Neural crest cell (in vitro differentiated cells): Measurements from ENCODE around the gene DNM3. TPM values are rescaled to one million over a fixed set of nuclear protein-coding genes. Genes with fewer than 3 reads are reported as not detected.

Experiments
- DNase-seq: peaks from one replicate; pipeline ENCODE4 v3.0.0; 2021; ENCODE audit warnings: low read depth, mixed read lengths, low spot score
- H3K27ac Mint-ChIP-seq: one replicate; pipeline ENCODE4 v1.8.0; 2021; ENCODE audit warnings: mild to moderate bottlenecking, mixed read lengths; ENCODE audit not compliant: unreplicated experiment
- H3K27me3 Mint-ChIP-seq: 2 replicates; pipeline ENCODE4 v1.8.0; 2021; ENCODE audit warnings: low read depth, mild to moderate bottlenecking, mixed read lengths
- H3K36me3 Mint-ChIP-seq: 2 replicates; pipeline ENCODE4 v1.8.0; 2021; ENCODE audit warnings: low read depth, mild to moderate bottlenecking, mixed read lengths
- H3K4me1 Mint-ChIP-seq: 2 replicates; pipeline ENCODE4 v1.8.0; 2021; ENCODE audit warnings: mixed read lengths
- H3K4me3 Mint-ChIP-seq: one replicate; pipeline ENCODE4 v1.8.0; 2021; ENCODE audit warnings: mild to moderate bottlenecking, mixed read lengths
- H3K9me3 Mint-ChIP-seq: 2 replicates; pipeline ENCODE4 v1.8.0; 2021; ENCODE audit warnings: mixed read lengths
- total RNA-seq: library from RNA; stranded (reverse); gene quantifications from 2 replicates; pipeline ENCODE4 v1.2.1, GENCODE V29; 2021
- TF ChIP-seq, protein P1 (sequence below): fragments of 200-600 bp; sonication (generic); conservative IDR thresholded peaks from 2 replicates; pipeline ENCODE4 v1.5.0; 2021; ENCODE audit warnings: antibody characterized with exemption, mild to moderate bottlenecking

The DNM3 gene
- total RNA-seq, 1 donor from 2014 or later = 3.5 TPM

DNA sequence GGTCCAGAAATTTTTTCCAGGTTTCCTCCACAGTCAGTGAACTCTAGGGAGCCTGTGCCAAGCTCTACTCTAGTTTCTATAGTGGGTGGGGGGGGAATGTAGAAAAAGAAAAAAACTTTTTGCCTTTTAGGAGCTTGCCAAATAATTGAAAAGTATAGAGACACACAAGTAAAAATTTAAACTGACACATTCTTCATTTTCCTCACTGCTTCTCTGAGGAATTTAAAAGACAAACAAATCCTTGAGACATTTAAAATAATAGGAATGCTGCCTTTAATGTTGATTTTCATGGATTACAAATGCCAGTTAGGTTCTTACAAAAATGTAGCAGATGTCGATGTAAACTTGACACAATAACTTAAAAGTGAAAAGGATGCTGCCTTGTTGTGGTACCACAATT, 241.9 kb downstream of the DNM3 start:
- Mint-ChIP-seq H3K36me3 (no peaks in the 10 kb centered on the region), H3K4me3 (no peak overlapping the region), H3K27ac (no peak overlapping the region), H3K27me3 (no peaks in the 10 kb centered on the region), H3K4me1 (no peaks in the 10 kb centered on the region), H3K9me3 (peaks cover 3% of the 10 kb centered on the region)
- DNase-seq = no peak
- TF ChIP-seq, protein P1, sequence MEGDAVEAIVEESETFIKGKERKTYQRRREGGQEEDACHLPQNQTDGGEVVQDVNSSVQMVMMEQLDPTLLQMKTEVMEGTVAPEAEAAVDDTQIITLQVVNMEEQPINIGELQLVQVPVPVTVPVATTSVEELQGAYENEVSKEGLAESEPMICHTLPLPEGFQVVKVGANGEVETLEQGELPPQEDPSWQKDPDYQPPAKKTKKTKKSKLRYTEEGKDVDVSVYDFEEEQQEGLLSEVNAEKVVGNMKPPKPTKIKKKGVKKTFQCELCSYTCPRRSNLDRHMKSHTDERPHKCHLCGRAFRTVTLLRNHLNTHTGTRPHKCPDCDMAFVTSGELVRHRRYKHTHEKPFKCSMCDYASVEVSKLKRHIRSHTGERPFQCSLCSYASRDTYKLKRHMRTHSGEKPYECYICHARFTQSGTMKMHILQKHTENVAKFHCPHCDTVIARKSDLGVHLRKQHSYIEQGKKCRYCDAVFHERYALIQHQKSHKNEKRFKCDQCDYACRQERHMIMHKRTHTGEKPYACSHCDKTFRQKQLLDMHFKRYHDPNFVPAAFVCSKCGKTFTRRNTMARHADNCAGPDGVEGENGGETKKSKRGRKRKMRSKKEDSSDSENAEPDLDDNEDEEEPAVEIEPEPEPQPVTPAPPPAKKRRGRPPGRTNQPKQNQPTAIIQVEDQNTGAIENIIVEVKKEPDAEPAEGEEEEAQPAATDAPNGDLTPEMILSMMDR = no peak

DNA sequence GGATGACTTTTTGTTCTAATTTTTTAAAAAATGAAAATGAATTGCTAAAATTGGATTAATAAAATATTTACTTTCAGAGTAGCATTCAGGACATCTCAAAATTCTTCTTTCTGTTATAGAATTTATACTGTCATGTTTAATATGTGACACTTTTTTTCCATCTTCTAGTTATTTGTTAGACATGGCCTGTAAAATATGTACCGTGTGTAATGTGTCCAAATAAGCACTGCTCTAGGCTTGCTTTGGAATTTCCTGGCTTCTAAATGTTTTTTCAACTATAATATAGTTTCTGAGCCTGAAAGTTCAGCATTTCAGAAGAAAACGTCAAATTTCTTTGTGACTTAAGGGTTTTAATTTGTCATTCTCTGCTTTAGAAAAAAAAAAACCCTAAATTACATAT, 243.6 kb downstream of the DNM3 start:
- H3K4me3 Mint-ChIP-seq = no peak overlapping the region
- no peaks in the 10 kb centered on the region for H3K9me3 Mint-ChIP-seq
- TF ChIP-seq, protein P1 = no peak
- DNase-seq = no peak
- no peaks in the 10 kb centered on the region for H3K4me1 Mint-ChIP-seq
- H3K36me3 Mint-ChIP-seq = no peaks in the 10 kb centered on the region
- H3K27me3 Mint-ChIP-seq = no peaks in the 10 kb centered on the region
- no peak overlapping the region for H3K27ac Mint-ChIP-seq

DNA sequence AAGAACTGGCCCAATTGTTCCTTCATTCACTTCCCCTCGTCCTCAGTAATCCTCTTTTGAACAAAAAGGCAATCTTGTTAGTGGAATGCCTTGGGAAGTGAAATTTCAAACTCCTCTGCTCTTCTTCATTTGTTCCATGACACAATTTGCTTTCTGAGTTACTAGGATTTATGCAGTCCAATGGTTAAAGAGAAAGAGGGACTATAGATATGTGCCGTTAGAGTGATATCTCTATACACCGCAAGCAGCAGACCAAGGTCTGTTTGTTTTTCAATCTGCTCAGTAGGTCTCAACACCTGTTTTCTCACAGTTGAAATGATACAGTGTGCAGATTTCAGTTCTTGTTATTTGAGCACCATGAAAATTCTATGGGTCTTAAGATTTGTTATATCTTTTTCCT, 244.0 kb downstream of the DNM3 start:
- Mint-ChIP-seq H3K4me3 (no peak overlapping the region), H3K36me3 (no peaks in the 10 kb centered on the region), H3K27me3 (no peaks in the 10 kb centered on the region), H3K27ac (no peak overlapping the region), H3K4me1 (no peaks in the 10 kb centered on the region), H3K9me3 (no peaks in the 10 kb centered on the region)
- no peak for DNase-seq
- TF ChIP-seq, protein P1 = no peak

DNA sequence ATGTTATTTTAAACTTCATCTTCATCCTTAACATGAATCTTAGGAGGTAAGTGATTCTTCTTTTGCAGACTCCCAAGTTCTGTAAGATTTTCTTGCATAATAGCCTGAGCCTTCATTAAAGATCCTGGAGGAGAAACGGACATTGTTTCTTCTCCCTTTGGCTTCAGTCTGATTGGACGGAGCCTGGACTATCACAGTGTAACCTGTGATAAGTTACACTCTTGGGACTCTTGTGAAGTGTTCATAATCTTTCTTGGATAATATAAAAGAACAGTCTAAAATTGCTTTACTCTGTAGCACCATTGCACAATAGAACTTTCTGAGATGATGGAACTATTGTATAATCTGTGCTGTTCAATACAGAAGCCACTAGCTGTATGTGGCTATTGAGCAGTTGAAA, 244.8 kb downstream of the DNM3 start:
- Mint-ChIP-seq H3K4me1 (no peaks in the 10 kb centered on the region), H3K9me3 (no peaks in the 10 kb centered on the region), H3K27me3 (no peaks in the 10 kb centered on the region), H3K27ac (no peak overlapping the region), H3K36me3 (no peaks in the 10 kb centered on the region), H3K4me3 (no peak overlapping the region)
- DNase-seq = no peak
- TF ChIP-seq, protein P1 = no peak

DNA sequence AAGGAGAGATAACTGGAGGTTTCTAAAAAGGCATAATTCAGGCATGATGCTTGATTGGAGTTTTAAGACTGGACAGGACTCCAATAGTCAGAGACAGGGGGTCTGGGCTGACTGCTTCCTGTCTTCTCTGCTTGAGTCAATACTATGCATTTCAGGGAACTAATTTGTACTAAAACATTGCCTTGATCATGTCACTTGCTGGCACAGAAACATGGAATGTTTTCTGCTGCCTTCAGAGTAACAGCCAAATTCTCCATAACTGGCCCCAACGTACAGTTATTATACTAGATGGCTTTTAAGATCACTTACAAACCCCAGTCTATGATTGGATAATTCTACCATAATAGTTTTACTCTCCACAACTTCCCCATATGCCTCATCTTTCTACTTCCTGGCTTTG, 247.0 kb downstream of the DNM3 start:
- Mint-ChIP-seq H3K9me3 (no peaks in the 10 kb centered on the region), H3K27ac (no peak overlapping the region), H3K27me3 (no peaks in the 10 kb centered on the region), H3K36me3 (no peaks in the 10 kb centered on the region), H3K4me1 (no peaks in the 10 kb centered on the region), H3K4me3 (no peak overlapping the region)
- no peak for DNase-seq
- TF ChIP-seq, protein P1 = no peak
